Measurements from ENCODE around the gene CKMT1B.
"Not testable (repeated sequence)": the region's sequence is repeated elsewhere in the genome, so short reads cannot be mapped to it uniquely, and the experiment has no call there.

The CKMT1B gene

DNA sequence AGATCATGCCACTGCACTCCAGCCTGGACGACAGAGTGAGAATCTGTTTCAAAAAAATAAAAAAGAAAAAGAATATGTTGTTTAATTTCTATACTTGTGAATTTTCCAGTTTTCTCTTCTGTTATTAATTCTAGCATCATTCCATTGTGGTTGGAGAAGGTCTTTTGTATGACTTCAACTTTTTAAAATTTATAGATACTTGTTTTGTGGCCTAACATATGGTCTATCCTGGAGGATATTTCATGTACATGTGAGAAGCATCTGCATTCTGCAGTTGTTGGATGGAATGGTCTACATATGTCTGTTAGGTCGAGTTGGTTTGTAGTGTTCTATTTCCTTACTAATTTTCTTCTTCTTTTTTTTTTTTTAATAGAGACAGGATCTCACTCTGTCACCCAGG lies 40.8 kb upstream of the CKMT1B start:
- Histone ChIP-seq H3K36me3 (ENCODE audit: control insufficient read depth, insufficient read depth, low read length) (no peaks in the 10 kb centered on the region), H3K4me3 (replicated peaks; ENCODE audit: low read depth, low read length) (no peak overlapping the region), H3K27me3 (replicated peaks; ENCODE audit: control insufficient read depth, insufficient read depth, low read length) (no peaks in the 10 kb centered on the region)
- DNase-seq (ENCODE audit: extremely low read depth, insufficient read length), result no peak
- TF ChIP-seq, protein P1, sequence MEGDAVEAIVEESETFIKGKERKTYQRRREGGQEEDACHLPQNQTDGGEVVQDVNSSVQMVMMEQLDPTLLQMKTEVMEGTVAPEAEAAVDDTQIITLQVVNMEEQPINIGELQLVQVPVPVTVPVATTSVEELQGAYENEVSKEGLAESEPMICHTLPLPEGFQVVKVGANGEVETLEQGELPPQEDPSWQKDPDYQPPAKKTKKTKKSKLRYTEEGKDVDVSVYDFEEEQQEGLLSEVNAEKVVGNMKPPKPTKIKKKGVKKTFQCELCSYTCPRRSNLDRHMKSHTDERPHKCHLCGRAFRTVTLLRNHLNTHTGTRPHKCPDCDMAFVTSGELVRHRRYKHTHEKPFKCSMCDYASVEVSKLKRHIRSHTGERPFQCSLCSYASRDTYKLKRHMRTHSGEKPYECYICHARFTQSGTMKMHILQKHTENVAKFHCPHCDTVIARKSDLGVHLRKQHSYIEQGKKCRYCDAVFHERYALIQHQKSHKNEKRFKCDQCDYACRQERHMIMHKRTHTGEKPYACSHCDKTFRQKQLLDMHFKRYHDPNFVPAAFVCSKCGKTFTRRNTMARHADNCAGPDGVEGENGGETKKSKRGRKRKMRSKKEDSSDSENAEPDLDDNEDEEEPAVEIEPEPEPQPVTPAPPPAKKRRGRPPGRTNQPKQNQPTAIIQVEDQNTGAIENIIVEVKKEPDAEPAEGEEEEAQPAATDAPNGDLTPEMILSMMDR (IDR thresholded peaks at IDR 0.05; ENCODE audit: insufficient read depth, low read length, poor library complexity, severe bottlenecking), result no peak

- H3K4me3 ChIP-seq (replicated peaks; ENCODE audit: low read depth, low read length); H3K27me3 ChIP-seq (replicated peaks; ENCODE audit: control insufficient read depth, insufficient read depth, low read length); H3K36me3 ChIP-seq (ENCODE audit: control insufficient read depth, insufficient read depth, low read length); DNase-seq (ENCODE audit: extremely low read depth, insufficient read length): not testable (repeated sequence)
These were observed 31.1 kb upstream of the CKMT1B start for GRCh38 chr15:43562753-43563152.

DNA sequence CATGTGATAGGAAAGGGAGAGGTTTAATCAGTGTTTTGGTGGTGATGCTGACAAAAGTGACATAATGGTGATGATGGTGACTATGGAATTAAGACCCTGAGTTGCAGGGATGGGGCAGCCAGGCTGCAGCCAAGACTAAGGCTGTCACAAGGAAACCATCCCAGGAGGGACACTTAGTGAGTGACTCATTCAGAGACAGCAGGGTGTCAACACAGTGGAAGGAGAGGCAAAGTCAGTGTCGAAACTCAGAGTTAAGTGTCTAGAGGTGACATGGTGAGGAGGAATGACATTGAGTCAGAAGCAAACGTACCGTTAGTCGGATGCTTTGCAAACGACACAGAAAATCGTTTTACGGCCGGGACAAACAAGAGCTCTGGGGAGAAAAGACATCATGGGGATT lies 30.0 kb upstream of the CKMT1B start:
- not testable (repeated sequence) for H3K36me3 ChIP-seq (ENCODE audit: control insufficient read depth, insufficient read depth, low read length); H3K27me3 ChIP-seq (replicated peaks; ENCODE audit: control insufficient read depth, insufficient read depth, low read length); H3K4me3 ChIP-seq (replicated peaks; ENCODE audit: low read depth, low read length); DNase-seq (ENCODE audit: extremely low read depth, insufficient read length)

- not testable (repeated sequence) for H3K27me3 ChIP-seq (replicated peaks; ENCODE audit: control insufficient read depth, insufficient read depth, low read length); H3K36me3 ChIP-seq (ENCODE audit: control insufficient read depth, insufficient read depth, low read length); DNase-seq (ENCODE audit: extremely low read depth, insufficient read length); H3K4me3 ChIP-seq (replicated peaks; ENCODE audit: low read depth, low read length)
These were observed 27.2 kb upstream of the CKMT1B start for GRCh38 chr15:43566615-43567014.

- H3K27me3 ChIP-seq (replicated peaks; ENCODE audit: control insufficient read depth, insufficient read depth, low read length); H3K36me3 ChIP-seq (ENCODE audit: control insufficient read depth, insufficient read depth, low read length); H3K4me3 ChIP-seq (replicated peaks; ENCODE audit: low read depth, low read length); DNase-seq (ENCODE audit: extremely low read depth, insufficient read length): not testable (repeated sequence)
These were observed 19.2 kb upstream of the CKMT1B start for GRCh38 chr15:43574607-43575006.

- not testable (repeated sequence) for H3K36me3 ChIP-seq (ENCODE audit: control insufficient read depth, insufficient read depth, low read length); H3K4me3 ChIP-seq (replicated peaks; ENCODE audit: low read depth, low read length); DNase-seq (ENCODE audit: extremely low read depth, insufficient read length); H3K27me3 ChIP-seq (replicated peaks; ENCODE audit: control insufficient read depth, insufficient read depth, low read length)
These were observed 3.9 kb upstream of the CKMT1B start, which contains the start of gene PPIP5K1 for GRCh38 chr15:43589778-43590466. PPIP5K1 (minus strand) TSS chr15:43590208; CDS start chr15:43584504, 5,704 bp downstream.

DNA sequence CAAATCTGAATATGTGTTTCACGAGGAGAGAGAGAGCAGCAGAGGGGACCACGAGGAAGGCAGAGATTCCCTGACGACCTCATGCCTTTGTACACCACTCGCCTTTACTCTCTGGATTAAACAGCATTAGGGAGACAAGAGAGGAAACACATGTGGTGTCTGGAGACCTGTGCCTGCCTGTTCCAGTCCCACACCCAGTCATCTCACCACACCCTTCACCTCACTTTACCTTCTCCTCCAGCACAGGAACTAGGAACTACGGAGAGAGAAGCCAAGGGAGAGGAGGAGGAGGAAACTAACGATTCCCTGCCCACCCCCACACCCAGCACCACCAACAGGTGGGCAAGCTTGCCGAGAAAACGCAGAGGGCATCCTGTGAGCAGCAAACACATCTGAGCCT lies 986 bp upstream of the CKMT1B start:
- H3K36me3 ChIP-seq (ENCODE audit: control insufficient read depth, insufficient read depth, low read length); DNase-seq (ENCODE audit: extremely low read depth, insufficient read length); H3K27me3 ChIP-seq (replicated peaks; ENCODE audit: control insufficient read depth, insufficient read depth, low read length); H3K4me3 ChIP-seq (replicated peaks; ENCODE audit: low read depth, low read length): not testable (repeated sequence)

- H3K36me3 ChIP-seq (ENCODE audit: control insufficient read depth, insufficient read depth, low read length); H3K27me3 ChIP-seq (replicated peaks; ENCODE audit: control insufficient read depth, insufficient read depth, low read length); H3K4me3 ChIP-seq (replicated peaks; ENCODE audit: low read depth, low read length); DNase-seq (ENCODE audit: extremely low read depth, insufficient read length): not testable (repeated sequence)
These were observed 5.3 kb downstream of the CKMT1B start for GRCh38 chr15:43599131-43599530.

DNA sequence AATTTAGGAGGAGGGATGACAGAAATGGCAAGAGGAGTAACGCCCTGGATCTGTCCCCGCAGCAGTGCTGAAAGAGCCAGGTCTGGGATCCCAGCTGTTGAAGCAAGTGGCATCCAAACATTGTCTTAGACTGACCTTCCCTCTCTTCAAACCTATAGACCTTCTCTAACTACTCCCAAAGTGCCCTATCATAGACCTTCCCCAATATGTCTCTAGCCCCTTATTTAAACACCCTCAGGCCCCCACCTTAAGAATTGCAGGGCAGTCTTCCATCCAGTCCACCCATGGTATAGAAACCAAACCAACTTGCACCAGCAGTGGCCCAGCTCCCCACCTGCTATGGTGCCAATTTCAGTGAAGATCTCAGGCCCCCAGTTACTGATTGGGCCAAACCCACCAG lies 6.4 kb downstream of the CKMT1B start:
- DNase-seq (ENCODE audit: extremely low read depth, insufficient read length); H3K36me3 ChIP-seq (ENCODE audit: control insufficient read depth, insufficient read depth, low read length); H3K27me3 ChIP-seq (replicated peaks; ENCODE audit: control insufficient read depth, insufficient read depth, low read length); H3K4me3 ChIP-seq (replicated peaks; ENCODE audit: low read depth, low read length): not testable (repeated sequence)

DNA sequence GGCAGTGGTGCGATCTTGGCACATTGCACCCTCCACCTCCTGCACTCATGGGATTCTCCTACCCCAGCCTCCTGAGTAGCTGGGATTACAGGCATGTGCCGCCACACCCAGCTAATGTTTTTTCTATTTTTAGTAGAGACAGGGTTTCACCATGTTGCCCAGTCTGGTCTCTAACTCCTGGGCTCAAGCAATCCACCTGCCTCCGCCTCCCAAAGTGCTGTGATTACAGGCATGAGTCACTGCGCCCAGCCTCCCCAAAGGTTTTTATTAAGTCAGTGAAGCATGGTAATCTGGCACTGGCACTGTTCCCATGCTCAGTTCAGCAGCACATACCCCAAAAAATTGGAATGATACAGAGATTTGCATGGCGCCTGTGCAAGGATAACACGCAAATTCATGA lies 8.4 kb downstream of the CKMT1B start:
- not testable (repeated sequence) for H3K27me3 ChIP-seq (replicated peaks; ENCODE audit: control insufficient read depth, insufficient read depth, low read length); H3K4me3 ChIP-seq (replicated peaks; ENCODE audit: low read depth, low read length); DNase-seq (ENCODE audit: extremely low read depth, insufficient read length); H3K36me3 ChIP-seq (ENCODE audit: control insufficient read depth, insufficient read depth, low read length)

GRCh38 chr15:43617750-43618149 lies 23.9 kb downstream of the CKMT1B start:
- not testable (repeated sequence) for H3K4me3 ChIP-seq (replicated peaks; ENCODE audit: low read depth, low read length); H3K36me3 ChIP-seq (ENCODE audit: control insufficient read depth, insufficient read depth, low read length); DNase-seq (ENCODE audit: extremely low read depth, insufficient read length); H3K27me3 ChIP-seq (replicated peaks; ENCODE audit: control insufficient read depth, insufficient read depth, low read length)

- H3K4me3 ChIP-seq (replicated peaks; ENCODE audit: low read depth, low read length); DNase-seq (ENCODE audit: extremely low read depth, insufficient read length); H3K27me3 ChIP-seq (replicated peaks; ENCODE audit: control insufficient read depth, insufficient read depth, low read length); H3K36me3 ChIP-seq (ENCODE audit: control insufficient read depth, insufficient read depth, low read length): not testable (repeated sequence)
These were observed 24.9 kb downstream of the CKMT1B start, which contains the start of gene STRC for GRCh38 chr15:43618700-43619099. STRC (minus strand) TSS chr15:43618800; CDS start chr15:43618722, 78 bp downstream.

- not testable (repeated sequence) for H3K36me3 ChIP-seq (ENCODE audit: control insufficient read depth, insufficient read depth, low read length); DNase-seq (ENCODE audit: extremely low read depth, insufficient read length); H3K27me3 ChIP-seq (replicated peaks; ENCODE audit: control insufficient read depth, insufficient read depth, low read length); H3K4me3 ChIP-seq (replicated peaks; ENCODE audit: low read depth, low read length)
These were observed 28.4 kb downstream of the CKMT1B start for GRCh38 chr15:43622068-43622799.

All from GM06990 (cell line).